Astrocyte of the cerebellum (primary cell): ENCODE data around the gene CEACAM5.
"Not testable (repeated sequence)": the region's sequence is repeated elsewhere in the genome, so short reads cannot be mapped to it uniquely, and the experiment has no call there.

ENCODE experiments used
- DNase-seq: peaks from one replicate; pipeline ENCODE4 v3.0.0-alpha.2; 2011; ENCODE audit warnings: low read depth
- H3K4me3 ChIP-seq: 2 replicates; pipeline ENCODE4 v1.5.1; 2011; ENCODE audit warnings: mild to moderate bottlenecking, low read depth, low read length, moderate library complexity
- in situ Hi-C: cut with HindIII; loops from 2 replicates; pipeline ENCODE4 v1.10.0; 2017; ENCODE audit warnings: low sequenced_read_pairs
- TF ChIP-seq, protein P1 (sequence below): IDR thresholded peaks from 2 replicates; pipeline ENCODE4 v1.5.1; 2012; ENCODE audit warnings: low read length, low read depth, moderate library complexity, mild to moderate bottlenecking; ENCODE audit errors: missing control alignments

CEACAM5 gene

DNA sequence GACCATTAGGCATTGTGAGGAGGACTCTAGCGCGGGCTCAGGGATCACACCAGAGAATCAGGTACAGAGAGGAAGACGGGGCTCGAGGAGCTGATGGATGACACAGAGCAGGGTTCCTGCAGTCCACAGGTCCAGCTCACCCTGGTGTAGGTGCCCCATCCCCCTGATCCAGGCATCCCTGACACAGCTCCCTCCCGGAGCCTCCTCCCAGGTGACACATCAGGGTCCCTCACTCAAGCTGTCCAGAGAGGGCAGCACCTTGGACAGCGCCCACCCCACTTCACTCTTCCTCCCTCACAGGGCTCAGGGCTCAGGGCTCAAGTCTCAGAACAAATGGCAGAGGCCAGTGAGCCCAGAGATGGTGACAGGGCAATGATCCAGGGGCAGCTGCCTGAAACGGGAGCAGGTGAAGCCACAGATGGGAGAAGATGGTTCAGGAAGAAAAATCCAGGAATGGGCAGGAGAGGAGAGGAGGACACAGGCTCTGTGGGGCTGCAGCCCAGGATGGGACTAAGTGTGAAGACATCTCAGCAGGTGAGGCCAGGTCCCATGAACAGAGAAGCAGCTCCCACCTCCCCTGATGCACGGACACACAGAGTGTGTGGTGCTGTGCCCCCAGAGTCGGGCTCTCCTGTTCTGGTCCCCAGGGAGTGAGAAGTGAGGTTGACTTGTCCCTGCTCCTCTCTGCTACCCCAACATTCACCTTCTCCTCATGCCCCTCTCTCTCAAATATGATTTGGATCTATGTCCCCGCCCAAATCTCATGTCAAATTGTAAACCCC is 2.8 kb upstream of the CEACAM5 start:
- in situ Hi-C loops, result no loop called here
- DNase-seq, result no peak

DNA sequence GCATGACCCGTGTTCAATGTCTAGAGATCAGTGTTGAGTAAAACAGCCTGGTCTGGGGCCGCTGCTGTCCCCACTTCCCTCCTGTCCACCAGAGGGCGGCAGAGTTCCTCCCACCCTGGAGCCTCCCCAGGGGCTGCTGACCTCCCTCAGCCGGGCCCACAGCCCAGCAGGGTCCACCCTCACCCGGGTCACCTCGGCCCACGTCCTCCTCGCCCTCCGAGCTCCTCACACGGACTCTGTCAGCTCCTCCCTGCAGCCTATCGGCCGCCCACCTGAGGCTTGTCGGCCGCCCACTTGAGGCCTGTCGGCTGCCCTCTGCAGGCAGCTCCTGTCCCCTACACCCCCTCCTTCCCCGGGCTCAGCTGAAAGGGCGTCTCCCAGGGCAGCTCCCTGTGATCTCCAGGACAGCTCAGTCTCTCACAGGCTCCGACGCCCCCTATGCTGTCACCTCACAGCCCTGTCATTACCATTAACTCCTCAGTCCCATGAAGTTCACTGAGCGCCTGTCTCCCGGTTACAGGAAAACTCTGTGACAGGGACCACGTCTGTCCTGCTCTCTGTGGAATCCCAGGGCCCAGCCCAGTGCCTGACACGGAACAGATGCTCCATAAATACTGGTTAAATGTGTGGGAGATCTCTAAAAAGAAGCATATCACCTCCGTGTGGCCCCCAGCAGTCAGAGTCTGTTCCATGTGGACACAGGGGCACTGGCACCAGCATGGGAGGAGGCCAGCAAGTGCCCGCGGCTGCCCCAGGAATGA is 1.5 kb upstream of the CEACAM5 start:
- TF ChIP-seq, protein P1, sequence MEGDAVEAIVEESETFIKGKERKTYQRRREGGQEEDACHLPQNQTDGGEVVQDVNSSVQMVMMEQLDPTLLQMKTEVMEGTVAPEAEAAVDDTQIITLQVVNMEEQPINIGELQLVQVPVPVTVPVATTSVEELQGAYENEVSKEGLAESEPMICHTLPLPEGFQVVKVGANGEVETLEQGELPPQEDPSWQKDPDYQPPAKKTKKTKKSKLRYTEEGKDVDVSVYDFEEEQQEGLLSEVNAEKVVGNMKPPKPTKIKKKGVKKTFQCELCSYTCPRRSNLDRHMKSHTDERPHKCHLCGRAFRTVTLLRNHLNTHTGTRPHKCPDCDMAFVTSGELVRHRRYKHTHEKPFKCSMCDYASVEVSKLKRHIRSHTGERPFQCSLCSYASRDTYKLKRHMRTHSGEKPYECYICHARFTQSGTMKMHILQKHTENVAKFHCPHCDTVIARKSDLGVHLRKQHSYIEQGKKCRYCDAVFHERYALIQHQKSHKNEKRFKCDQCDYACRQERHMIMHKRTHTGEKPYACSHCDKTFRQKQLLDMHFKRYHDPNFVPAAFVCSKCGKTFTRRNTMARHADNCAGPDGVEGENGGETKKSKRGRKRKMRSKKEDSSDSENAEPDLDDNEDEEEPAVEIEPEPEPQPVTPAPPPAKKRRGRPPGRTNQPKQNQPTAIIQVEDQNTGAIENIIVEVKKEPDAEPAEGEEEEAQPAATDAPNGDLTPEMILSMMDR, result peak; percentile 29
- in situ Hi-C loops, result no loop called here
- H3K4me3 ChIP-seq, result no peak overlapping the region
- DNase-seq, result no peak

More for the DNA sequence above, 2.8 kb upstream of the CEACAM5 start:
- TF ChIP-seq, protein P1, result no peak
- H3K4me3 ChIP-seq, result no peak overlapping the region

DNA sequence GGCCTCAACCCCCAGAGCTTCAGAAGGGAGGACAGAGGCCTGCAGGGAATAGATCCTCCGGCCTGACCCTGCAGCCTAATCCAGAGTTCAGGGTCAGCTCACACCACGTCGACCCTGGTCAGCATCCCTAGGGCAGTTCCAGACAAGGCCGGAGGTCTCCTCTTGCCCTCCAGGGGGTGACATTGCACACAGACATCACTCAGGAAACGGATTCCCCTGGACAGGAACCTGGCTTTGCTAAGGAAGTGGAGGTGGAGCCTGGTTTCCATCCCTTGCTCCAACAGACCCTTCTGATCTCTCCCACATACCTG is 969 bp upstream of the CEACAM5 start:
- in situ Hi-C loops, result no loop called here
- no peak overlapping the region for H3K4me3 ChIP-seq
- TF ChIP-seq, protein P1, result no peak
- DNase-seq, result no peak

DNA sequence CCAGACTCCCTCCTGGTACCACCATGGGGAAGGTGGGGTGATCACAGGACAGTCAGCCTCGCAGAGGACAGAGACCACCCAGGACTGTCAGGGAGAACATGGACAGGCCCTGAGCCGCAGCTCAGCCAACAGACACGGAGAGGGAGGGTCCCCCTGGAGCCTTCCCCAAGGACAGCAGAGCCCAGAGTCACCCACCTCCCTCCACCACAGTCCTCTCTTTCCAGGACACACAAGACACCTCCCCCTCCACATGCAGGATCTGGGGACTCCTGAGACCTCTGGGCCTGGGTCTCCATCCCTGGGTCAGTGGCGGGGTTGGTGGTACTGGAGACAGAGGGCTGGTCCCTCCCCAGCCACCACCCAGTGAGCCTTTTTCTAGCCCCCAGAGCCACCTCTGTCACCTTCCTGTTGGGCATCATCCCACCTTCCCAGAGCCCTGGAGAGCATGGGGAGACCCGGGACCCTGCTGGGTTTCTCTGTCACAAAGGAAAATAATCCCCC is 505 bp upstream of the CEACAM5 start:
- no peak overlapping the region for H3K4me3 ChIP-seq
- in situ Hi-C loops, result no loop called here
- TF ChIP-seq, protein P1, result no peak
- no peak for DNase-seq

DNA sequence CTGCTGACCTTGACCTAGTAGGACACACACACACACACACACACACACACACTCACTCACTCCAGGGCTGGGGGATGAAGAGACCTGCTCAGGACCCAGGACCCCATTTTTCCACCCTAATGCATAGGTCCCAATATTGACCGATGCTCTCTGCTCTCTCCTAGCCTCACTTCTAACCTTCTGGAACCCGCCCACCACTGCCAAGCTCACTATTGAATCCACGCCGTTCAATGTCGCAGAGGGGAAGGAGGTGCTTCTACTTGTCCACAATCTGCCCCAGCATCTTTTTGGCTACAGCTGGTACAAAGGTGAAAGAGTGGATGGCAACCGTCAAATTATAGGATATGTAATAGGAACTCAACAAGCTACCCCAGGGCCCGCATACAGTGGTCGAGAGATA is 1.1 kb downstream of the CEACAM5 start:
- H3K4me3 ChIP-seq, DNase-seq, in situ Hi-C loops: not testable (repeated sequence)

DNA sequence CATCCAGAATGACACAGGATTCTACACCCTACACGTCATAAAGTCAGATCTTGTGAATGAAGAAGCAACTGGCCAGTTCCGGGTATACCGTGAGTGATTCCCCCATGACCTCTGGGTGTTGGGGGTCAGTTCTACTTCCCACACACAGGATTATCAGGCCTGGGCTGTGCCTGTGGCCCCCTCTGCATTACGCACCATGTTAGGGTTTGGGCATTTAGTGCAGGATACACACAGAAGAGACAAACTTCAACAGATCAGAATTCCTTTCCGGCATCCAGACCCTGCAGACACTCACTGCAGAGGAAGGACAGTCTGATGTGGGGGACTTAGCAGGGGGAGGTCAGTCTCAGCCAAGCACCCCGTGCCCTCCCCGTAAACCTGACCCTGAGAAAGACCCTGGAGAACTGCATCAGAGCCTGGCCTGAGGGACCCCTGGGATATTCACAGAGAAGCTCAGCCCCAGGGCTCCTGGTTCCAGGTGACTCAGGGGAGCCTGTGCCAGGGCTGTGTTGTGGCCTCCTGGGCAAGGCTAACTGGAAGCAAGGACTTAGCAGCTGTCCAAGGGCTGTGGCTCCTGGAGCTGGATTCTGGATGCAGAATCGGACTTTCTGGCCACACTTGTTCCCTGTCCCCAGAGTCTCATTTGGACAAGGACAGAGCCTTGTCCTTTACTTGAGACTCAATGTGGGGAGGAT is 1.7 kb downstream of the CEACAM5 start:
- TF ChIP-seq, protein P1, result no peak
- in situ Hi-C loops, result no loop called here
- no peak overlapping the region for H3K4me3 ChIP-seq
- DNase-seq, result no peak
